ENCODE results near the gene DMAC2. TPM values are rescaled to one million over a fixed set of nuclear protein-coding genes. Genes with fewer than 3 reads are reported as not detected.

Gene DMAC2
- total RNA-seq, 1 experiment from 2014 or later, result 77.6 TPM

DNA sequence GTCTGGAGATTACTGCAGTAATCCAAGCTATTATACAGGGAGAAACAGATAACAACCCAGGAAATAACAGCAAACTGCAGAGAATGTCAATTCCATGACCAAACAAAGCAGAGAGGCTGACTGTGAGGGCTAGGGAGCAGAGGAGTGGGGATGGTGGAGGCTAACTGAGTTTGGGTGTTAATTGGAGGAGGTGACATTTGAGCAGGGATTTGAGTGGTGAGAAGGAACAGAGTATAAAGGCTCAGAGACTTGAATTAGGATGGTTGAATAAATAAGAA, 3.1 kb downstream of the DMAC2 start:
- Mint-ChIP-seq H3K4me1 (peaks cover 5% of the 10 kb centered on the region), H3K27me3 (ENCODE audit: low read depth) (peaks cover 5% of the 10 kb centered on the region; the same call in 1 of the 2 replicates), H3K27ac (no peak overlapping the region), H3K36me3 (peaks cover 24% of the 10 kb centered on the region), H3K9me3 (no peaks in the 10 kb centered on the region), H3K4me3 (no peak overlapping the region)
- DNase-seq (ENCODE audit: low spot score), result no peak
- ChIA-PET CTCF (interaction anchor here (1.0 to 1.7 kb wide), 4 partner anchors 13 to 317 kb away, joined by 3 to 7 read pairs (median 4); no protein-coding TSS in a partner anchor), POLR2A (no interaction called here)
- ATAC-seq, result no peak
- TF ChIP-seq ZNF219 (CRISPR knock-in tag; IDR thresholded peaks at IDR 0.05; ENCODE audit: borderline replicate concordance) (no peak), SP1 (CRISPR knock-in tag; conservative IDR thresholded peaks at IDR 0.05) (no peak), NR3C1 (CRISPR knock-in tag; conservative IDR thresholded peaks at IDR 0.05; ENCODE audit: low read depth) (no peak), NR2C2 (CRISPR knock-in tag; IDR thresholded peaks at IDR 0.05) (no peak), ZNF396 (CRISPR knock-in tag; IDR thresholded peaks at IDR 0.05; ENCODE audit: borderline replicate concordance) (no peak), NR1H2 (CRISPR knock-in tag; IDR thresholded peaks at IDR 0.05) (no peak), SMAD3 (CRISPR knock-in tag; IDR thresholded peaks at IDR 0.05; ENCODE audit: borderline replicate concordance) (no peak), MYBL2 (CRISPR knock-in tag; IDR thresholded peaks at IDR 0.05) (no peak), SMAD4 (CRISPR knock-in tag; IDR thresholded peaks at IDR 0.05) (no peak), NFYB (CRISPR knock-in tag; conservative IDR thresholded peaks at IDR 0.05; ENCODE audit: low read depth) (no peak)
- TF ChIP-seq, protein P1, sequence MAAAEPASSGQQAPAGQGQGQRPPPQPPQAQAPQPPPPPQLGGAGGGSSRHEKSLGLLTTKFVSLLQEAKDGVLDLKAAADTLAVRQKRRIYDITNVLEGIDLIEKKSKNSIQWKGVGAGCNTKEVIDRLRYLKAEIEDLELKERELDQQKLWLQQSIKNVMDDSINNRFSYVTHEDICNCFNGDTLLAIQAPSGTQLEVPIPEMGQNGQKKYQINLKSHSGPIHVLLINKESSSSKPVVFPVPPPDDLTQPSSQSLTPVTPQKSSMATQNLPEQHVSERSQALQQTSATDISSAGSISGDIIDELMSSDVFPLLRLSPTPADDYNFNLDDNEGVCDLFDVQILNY (CRISPR knock-in tag; IDR thresholded peaks at IDR 0.05), result no peak
- TF ChIP-seq, protein P2, sequence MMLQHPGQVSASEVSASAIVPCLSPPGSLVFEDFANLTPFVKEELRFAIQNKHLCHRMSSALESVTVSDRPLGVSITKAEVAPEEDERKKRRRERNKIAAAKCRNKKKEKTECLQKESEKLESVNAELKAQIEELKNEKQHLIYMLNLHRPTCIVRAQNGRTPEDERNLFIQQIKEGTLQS (CRISPR knock-in tag; conservative IDR thresholded peaks at IDR 0.05), result no peak
- TF ChIP-seq, protein P3, sequence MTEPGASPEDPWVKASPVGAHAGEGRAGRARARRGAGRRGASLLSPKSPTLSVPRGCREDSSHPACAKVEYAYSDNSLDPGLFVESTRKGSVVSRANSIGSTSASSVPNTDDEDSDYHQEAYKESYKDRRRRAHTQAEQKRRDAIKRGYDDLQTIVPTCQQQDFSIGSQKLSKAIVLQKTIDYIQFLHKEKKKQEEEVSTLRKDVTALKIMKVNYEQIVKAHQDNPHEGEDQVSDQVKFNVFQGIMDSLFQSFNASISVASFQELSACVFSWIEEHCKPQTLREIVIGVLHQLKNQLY (CRISPR knock-in tag; IDR thresholded peaks at IDR 0.05), result no peak
- TF ChIP-seq, protein P4, sequence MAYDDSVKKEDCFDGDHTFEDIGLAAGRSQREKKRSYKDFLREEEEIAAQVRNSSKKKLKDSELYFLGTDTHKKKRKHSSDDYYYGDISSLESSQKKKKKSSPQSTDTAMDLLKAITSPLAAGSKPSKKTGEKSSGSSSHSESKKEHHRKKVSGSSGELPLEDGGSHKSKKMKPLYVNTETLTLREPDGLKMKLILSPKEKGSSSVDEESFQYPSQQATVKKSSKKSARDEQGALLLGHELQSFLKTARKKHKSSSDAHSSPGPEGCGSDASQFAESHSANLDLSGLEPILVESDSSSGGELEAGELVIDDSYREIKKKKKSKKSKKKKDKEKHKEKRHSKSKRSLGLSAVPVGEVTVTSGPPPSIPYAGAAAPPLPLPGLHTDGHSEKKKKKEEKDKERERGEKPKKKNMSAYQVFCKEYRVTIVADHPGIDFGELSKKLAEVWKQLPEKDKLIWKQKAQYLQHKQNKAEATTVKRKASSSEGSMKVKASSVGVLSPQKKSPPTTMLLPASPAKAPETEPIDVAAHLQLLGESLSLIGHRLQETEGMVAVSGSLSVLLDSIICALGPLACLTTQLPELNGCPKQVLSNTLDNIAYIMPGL (CRISPR knock-in tag; IDR thresholded peaks at IDR 0.05), result no peak
- TF ChIP-seq, protein P5, sequence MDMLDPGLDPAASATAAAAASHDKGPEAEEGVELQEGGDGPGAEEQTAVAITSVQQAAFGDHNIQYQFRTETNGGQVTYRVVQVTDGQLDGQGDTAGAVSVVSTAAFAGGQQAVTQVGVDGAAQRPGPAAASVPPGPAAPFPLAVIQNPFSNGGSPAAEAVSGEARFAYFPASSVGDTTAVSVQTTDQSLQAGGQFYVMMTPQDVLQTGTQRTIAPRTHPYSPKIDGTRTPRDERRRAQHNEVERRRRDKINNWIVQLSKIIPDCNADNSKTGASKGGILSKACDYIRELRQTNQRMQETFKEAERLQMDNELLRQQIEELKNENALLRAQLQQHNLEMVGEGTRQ (CRISPR knock-in tag; IDR thresholded peaks at IDR 0.05), result no peak
- TF ChIP-seq, protein P6, sequence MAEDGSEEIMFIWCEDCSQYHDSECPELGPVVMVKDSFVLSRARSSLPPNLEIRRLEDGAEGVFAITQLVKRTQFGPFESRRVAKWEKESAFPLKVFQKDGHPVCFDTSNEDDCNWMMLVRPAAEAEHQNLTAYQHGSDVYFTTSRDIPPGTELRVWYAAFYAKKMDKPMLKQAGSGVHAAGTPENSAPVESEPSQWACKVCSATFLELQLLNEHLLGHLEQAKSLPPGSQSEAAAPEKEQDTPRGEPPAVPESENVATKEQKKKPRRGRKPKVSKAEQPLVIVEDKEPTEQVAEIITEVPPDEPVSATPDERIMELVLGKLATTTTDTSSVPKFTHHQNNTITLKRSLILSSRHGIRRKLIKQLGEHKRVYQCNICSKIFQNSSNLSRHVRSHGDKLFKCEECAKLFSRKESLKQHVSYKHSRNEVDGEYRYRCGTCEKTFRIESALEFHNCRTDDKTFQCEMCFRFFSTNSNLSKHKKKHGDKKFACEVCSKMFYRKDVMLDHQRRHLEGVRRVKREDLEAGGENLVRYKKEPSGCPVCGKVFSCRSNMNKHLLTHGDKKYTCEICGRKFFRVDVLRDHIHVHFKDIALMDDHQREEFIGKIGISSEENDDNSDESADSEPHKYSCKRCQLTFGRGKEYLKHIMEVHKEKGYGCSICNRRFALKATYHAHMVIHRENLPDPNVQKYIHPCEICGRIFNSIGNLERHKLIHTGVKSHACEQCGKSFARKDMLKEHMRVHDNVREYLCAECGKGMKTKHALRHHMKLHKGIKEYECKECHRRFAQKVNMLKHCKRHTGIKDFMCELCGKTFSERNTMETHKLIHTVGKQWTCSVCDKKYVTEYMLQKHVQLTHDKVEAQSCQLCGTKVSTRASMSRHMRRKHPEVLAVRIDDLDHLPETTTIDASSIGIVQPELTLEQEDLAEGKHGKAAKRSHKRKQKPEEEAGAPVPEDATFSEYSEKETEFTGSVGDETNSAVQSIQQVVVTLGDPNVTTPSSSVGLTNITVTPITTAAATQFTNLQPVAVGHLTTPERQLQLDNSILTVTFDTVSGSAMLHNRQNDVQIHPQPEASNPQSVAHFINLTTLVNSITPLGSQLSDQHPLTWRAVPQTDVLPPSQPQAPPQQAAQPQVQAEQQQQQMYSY (CRISPR knock-in tag; IDR thresholded peaks at IDR 0.05), result no peak

DNA sequence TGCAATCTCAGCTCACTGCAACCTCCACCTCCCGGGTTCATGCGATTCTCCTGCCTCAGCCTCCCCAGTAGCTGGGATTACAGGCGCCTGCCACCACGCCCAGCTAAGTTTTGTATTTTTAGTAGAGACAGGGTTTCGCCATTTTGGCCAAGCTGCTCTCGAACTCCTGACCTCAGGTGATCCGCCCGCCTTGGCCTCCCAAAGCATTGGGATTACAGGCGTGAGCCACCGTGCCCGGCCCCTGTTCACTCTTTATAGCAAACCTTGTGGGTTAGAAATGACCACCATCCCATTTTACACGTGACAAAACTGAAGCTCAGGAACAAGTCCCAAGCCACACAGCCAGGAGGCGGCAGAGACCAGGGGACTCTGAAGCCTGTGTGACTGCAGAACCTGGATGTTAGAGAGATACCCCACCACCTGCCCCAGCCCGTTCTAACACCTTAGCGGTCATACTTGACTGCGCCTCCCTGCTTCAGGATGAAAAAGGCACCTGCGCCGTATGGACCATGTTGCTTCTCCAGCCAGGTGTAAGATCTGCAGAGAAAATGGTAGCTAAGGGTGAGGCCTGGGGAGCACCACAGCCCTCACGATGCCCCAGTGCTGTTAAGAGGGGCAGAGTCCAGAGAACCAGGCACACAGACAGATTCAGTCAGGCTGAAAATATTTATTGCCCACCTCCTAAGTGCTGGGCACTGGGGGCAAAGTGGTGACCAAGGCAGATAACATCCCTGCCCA, 3.6 kb downstream of the DMAC2 start:
- H3K27ac Mint-ChIP-seq, result no peak overlapping the region
- peaks cover 5% of the 10 kb centered on the region for H3K4me1 Mint-ChIP-seq
- ATAC-seq (no peak), DNase-seq (ENCODE audit: low spot score) (no peak)
- POLR2A ChIA-PET, result interaction anchor here (0.6 kb wide), 1 partner anchor 55 kb away, joined by 4 read pairs; no protein-coding TSS in a partner anchor
- CTCF ChIA-PET, result interaction anchor here (1.0 to 1.7 kb wide), 5 partner anchors 12 to 317 kb away, joined by 3 to 7 read pairs (median 5); no protein-coding TSS in a partner anchor
- peaks cover 2% of the 10 kb centered on the region; the same call in 1 of the 2 replicates for H3K27me3 Mint-ChIP-seq (ENCODE audit: low read depth)
- H3K9me3 Mint-ChIP-seq, result no peaks in the 10 kb centered on the region
- peaks cover 25% of the 10 kb centered on the region for H3K36me3 Mint-ChIP-seq
- no peak overlapping the region for H3K4me3 Mint-ChIP-seq
- no peak for TF ChIP-seq SOX15 (CRISPR knock-in tag; IDR thresholded peaks at IDR 0.05)
- TF ChIP-seq NR2C2 (CRISPR knock-in tag; IDR thresholded peaks at IDR 0.05), result no peak
- TF ChIP-seq FOXJ3 (CRISPR knock-in tag; IDR thresholded peaks at IDR 0.05; ENCODE audit: borderline replicate concordance), result no peak
- TF ChIP-seq NR1H2 (CRISPR knock-in tag; IDR thresholded peaks at IDR 0.05), result no peak
- TF ChIP-seq ZNF232 (CRISPR knock-in tag; IDR thresholded peaks at IDR 0.05), result no peak
- TF ChIP-seq, protein P7, sequence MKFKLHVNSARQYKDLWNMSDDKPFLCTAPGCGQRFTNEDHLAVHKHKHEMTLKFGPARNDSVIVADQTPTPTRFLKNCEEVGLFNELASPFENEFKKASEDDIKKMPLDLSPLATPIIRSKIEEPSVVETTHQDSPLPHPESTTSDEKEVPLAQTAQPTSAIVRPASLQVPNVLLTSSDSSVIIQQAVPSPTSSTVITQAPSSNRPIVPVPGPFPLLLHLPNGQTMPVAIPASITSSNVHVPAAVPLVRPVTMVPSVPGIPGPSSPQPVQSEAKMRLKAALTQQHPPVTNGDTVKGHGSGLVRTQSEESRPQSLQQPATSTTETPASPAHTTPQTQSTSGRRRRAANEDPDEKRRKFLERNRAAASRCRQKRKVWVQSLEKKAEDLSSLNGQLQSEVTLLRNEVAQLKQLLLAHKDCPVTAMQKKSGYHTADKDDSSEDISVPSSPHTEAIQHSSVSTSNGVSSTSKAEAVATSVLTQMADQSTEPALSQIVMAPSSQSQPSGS (CRISPR knock-in tag; IDR thresholded peaks at IDR 0.05; ENCODE audit: borderline replicate concordance, low read depth), result no peak
- TF ChIP-seq, protein P4 (CRISPR knock-in tag; IDR thresholded peaks at IDR 0.05), result no peak
- no peak for TF ChIP-seq ZNF423 (CRISPR knock-in tag; IDR thresholded peaks at IDR 0.05)
- no peak for TF ChIP-seq CBFB (CRISPR knock-in tag; IDR thresholded peaks at IDR 0.05; ENCODE audit: low read depth)
